HG03064 (cell line): ENCODE results near the gene ENTPD1.
"Not testable (repeated sequence)": the region's sequence is repeated elsewhere in the genome, so short reads cannot be mapped to it uniquely, and the experiment has no call there.

ENCODE experiments used
- ATAC-seq: cut with Tn5 transposase; IDR thresholded peaks from one replicate; pipeline ENCODE4 v1.9.1; 2021; ENCODE audit warnings: low read depth; ENCODE audit not compliant: unreplicated experiment

The ENTPD1 gene

GRCh38 chr10:95756041-95756761 is at the start of gene ENTPD1:
Gene ENTPD1 (plus strand): TSS chr10:95756163. CDS start chr10:95756240, 77 bp downstream.
- ATAC-seq = no peak

- ATAC-seq = no peak
Measured at GRCh38 chr10:95706573-95706972, 49.4 kb upstream of the ENTPD1 start.

GRCh38 chr10:95706990-95707389 is 49.0 kb upstream of the ENTPD1 start:
- no peak for ATAC-seq

GRCh38 chr10:95711492-95711891 is 44.5 kb upstream of the ENTPD1 start:
- no peak for ATAC-seq

- ATAC-seq = no peak
Measured at GRCh38 chr10:95716466-95716865, 39.5 kb upstream of the ENTPD1 start.

- no peak for ATAC-seq
Measured at GRCh38 chr10:95716866-95717265, 39.1 kb upstream of the ENTPD1 start.

GRCh38 chr10:95720745-95721144 is 35.2 kb upstream of the ENTPD1 start:
- ATAC-seq = not testable (repeated sequence)

- not testable (repeated sequence) for ATAC-seq
Measured at GRCh38 chr10:95722496-95722895, 33.5 kb upstream of the ENTPD1 start.

- no peak for ATAC-seq
Measured at GRCh38 chr10:95728526-95728925, 27.4 kb upstream of the ENTPD1 start.

GRCh38 chr10:95729323-95730055 is 26.5 kb upstream of the ENTPD1 start:
- ATAC-seq = no peak

GRCh38 chr10:95730233-95730632 is 25.7 kb upstream of the ENTPD1 start:
- no peak for ATAC-seq

GRCh38 chr10:95732907-95733306 is 23.1 kb upstream of the ENTPD1 start:
- not testable (repeated sequence) for ATAC-seq

- ATAC-seq = no peak
Measured at GRCh38 chr10:95739056-95739455, 16.9 kb upstream of the ENTPD1 start.

- peak; percentile 53 for ATAC-seq
Measured at GRCh38 chr10:95741807-95742467, 14.0 kb upstream of the ENTPD1 start.

GRCh38 chr10:95742485-95742884 is 13.5 kb upstream of the ENTPD1 start:
- ATAC-seq = peak; percentile 20

GRCh38 chr10:95742962-95743535 is 12.9 kb upstream of the ENTPD1 start:
- no peak for ATAC-seq

- ATAC-seq = no peak
Measured at GRCh38 chr10:95745501-95745900, 10.5 kb upstream of the ENTPD1 start.

GRCh38 chr10:95748349-95748748 is 7.6 kb upstream of the ENTPD1 start:
- ATAC-seq = no peak

GRCh38 chr10:95755511-95756004 is 405 bp upstream of the ENTPD1 start:
- ATAC-seq = peak; percentile 37

GRCh38 chr10:95756809-95757684 is 1.1 kb downstream of the ENTPD1 start:
- ATAC-seq = no peak
